NCI-H2107 treated with DMSO at 0.1 percent for 48 hours (cell line): ENCODE data around the gene PPP1R37.

ENCODE experiments used
- DNase-seq: peaks from one replicate; lab custom pipeline; 2025; ENCODE audit not compliant: unreplicated experiment; lab: John Stamatoyannopoulos, UW

The PPP1R37 gene

DNA sequence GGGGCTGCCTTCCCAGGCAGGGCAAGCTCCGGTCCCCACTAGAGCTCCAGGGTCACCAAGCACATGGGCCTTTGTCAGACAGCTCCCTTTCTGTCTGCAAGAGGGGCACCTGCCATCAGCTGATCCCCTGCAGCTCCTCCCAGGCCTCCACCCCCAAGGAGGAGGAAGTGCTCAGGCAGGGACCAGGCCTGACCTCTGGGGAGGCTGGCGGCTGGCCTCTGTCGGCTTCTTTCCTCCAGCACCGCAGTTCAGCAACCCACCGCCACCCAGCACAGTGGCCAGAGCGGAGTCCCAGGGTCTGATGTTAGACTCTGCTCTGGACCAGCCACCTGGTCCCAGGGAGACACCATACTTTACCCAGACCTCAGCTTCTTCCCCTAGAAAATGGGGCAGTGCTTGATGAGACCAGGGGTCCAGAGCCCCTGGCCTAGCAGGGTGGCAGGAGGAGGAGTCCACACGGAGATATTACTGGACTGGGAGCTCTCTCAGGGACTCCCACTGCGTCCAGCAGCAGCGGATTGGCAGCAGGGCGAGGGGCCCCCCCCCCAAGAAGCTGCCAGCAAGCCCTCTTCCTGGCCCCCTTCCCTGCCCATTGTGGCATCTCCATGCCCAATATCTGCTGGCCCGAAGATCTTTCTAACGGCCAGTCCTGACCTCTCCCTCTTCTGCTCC, 43.7 kb downstream of the PPP1R37 start:
- DNase-seq, result no peak

DNA sequence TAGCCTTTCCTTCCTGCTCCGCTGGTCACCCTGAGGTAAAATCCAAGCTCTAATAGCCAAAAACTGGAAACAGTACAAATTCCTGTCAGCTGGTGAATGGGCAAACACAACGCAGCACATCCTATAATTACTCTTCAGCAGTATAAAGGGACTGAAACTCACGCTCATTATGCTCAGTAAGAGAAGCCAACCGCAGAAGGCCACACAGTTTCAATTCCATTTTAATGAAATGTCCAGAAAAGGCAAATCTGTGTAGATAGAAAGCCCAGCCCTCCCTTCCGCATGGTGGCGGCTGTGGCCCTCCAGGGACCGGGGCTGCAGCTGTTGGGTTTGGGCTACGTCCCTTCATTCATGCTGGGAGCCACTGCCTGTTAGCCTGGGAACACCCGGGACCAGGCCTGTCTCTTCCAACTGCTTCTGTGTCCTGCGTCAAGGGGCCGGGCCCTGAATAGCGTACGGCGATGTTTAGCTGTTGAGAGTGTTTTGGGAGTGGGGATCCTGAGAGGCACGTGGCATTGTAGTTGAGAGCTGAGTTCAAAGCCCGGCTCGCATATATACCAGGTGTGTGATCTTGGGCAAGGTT, 44.3 kb downstream of the PPP1R37 start:
- DNase-seq, result no peak

DNA sequence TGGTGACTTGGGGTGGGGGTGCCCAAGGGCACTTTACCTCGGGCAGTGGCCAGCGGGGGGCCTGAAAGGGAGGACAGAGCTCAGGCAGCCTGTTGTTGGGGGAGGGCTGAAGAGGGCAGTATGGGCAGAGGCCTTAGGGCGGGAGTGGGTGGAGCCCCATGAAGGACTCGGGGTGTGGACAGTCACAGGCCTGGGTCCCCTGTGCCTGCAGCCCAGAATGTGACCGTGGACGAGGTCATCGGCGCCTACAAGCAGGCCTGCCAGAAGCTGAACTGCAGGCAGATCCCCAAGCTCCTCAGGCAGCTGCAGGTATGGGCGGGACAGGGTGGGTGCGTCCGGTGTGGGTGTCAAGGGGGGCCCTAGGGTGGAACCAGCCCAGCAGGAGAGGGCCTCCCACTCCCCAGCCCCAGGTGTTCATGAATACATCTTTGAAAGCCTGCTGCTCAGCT, 45.3 kb downstream of the PPP1R37 start:
- DNase-seq, result no peak

DNA sequence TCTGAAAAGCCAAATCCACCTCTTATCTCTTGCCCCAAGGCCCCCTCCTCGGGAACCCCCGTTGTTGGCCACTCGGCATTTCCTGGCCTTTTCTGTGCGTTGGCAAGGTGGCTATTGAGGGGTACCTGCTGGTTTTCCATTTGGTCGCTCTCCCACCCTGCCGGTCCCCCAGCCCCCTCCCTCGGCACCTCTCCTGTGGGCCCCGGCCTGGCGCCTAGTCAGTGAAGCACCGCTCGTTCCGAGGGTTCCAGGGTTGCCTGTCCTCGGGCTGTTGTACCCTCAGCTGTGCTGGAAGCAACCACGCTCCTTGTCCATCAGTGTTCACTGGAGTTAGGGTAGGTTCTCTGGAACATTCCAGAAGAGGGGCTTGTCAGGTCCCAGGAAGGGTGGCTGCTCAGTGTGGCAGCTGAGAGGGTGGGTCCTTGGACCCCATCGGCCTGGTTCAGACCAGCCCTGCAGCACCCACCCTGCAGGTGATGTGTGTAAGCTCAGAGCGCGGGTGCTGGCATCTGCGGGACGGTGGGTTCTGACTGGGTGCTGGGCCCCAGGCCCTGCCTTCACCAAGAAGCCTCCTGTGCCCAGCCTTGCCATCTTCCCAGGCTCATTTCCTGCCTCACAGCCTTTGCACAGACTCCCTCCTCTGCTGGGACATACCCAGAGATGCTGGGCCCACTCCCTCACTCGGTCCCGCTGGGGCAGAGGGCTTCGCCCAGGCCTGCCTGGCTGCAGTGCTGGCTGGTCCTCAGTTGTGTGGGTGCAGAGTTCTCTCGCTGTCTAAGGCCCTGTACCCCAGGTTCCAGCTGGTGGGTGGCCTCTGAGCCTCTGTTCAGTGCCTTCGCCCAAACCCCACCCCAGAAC, 46.5 kb downstream of the PPP1R37 start:
- no peak for DNase-seq

DNA sequence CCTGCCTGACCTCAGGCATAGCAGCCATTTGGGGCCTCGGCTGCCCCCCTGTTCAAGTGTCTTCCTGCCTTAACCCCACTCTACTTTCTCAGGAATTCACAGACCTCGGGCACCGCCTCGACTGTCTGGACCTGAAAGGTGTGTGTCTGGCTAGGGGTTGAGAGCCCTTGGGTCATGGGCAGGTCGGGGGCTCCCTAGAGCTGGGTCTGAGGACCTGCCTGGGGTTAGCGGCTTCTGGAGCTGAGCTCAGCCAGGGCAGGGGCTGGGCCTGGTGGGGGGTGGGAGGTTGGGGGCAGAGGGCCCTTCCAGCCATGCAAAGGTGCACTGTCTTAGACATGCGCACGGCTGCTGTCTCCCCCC, 47.1 kb downstream of the PPP1R37 start:
- DNase-seq, result no peak

DNA sequence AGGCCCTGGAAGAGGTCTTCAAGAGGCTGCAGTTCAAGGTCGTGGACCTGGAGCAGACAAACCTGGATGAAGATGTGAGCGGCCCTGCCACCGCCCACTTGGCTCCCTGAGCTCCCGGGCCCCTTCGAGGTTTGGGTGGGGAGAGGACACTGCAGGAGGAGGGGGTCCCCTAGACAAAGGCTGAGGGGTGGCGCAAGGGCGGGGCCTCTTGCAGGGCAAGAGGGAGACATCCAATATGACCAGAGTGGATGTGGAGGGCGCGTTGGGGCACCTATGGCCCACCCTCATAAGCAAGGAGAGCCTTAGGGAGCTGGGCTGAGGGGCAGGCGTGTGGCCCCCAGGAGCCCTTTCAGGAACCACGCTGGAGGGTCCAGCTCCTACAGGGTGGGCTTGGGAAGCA, 47.6 kb downstream of the PPP1R37 start:
- no peak for DNase-seq

DNA sequence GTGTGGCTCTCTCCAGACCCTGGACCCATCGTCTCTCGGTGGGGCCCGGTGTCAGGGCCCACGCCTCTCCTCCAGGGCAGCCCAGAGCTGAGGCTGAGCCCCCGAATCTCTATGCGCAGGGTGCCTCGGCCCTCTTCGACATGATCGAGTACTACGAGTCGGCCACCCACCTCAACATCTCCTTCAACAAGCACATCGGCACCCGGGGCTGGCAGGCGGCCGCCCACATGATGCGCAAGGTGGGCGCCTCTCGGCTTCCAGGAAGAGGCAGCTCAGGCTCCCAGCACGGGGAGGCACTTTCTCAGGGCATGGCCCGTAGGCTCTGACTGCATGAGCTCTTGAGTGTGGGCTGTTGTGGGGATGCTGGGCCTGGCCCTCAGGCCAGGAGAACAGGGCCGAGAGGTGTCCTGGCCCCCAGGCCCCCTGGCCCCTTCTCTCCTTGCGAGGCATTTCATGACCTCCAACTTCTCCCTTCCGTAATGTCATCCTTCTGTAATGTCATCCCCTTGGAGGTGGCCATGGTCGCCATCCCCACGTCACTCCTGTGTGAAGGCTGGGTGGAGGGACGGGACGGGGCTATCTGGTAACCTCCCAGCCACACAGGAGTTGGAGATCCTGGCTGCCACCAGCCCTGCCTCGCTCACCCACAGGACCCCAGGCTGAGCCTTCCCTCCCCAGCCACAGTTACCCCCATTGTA, 48.4 kb downstream of the PPP1R37 start:
- no peak for DNase-seq

DNA sequence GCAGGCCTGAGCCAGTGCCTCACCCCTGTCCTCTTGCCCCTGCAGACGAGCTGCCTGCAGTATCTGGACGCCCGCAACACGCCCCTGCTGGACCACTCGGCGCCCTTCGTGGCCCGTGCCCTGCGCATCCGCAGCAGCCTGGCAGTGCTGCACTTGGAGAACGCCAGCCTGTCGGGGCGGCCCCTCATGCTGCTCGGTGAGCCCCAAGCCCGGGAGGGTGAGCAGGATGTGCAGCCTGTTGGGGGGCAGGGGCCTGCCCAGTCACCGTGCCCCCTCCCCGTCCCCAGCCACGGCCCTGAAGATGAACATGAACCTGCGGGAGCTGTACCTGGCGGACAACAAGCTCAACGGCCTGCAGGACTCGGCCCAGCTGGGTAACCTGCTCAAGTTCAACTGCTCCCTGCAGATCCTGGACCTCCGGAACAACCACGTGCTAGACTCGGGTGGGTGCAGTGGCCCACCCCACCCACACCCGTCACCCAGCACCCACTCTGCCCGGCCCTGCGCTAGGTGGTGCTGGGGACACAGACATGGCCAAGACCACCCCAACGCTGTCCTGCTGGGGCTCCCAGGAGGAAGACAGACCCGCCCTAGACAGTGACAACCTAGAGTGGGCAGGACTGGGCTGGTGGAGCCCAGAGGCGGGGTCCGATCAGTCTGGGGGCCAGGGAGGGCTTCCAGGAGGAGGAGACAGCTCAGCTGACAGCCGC, 49.2 kb downstream of the PPP1R37 start:
- no peak for DNase-seq

DNA sequence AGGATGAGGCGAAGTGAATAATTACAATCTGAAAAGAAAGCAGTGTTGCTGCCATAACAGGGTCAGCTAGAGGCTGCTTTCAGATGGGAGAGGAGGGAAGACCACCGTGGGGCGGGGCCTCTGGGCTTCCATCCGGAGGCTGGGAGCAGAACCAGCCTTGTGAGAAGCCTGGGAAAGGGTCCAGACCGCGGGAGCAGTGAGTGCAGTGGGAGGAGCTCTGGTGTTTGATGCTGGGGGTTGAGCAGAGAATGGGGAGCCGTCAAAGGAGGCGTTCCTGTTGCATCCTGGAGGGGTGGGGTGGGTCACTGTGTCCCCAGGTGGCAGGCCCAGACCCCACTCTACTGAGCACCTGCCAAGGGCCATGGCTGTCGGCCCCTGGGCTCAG, 49.7 kb downstream of the PPP1R37 start:
- no peak for DNase-seq

DNA sequence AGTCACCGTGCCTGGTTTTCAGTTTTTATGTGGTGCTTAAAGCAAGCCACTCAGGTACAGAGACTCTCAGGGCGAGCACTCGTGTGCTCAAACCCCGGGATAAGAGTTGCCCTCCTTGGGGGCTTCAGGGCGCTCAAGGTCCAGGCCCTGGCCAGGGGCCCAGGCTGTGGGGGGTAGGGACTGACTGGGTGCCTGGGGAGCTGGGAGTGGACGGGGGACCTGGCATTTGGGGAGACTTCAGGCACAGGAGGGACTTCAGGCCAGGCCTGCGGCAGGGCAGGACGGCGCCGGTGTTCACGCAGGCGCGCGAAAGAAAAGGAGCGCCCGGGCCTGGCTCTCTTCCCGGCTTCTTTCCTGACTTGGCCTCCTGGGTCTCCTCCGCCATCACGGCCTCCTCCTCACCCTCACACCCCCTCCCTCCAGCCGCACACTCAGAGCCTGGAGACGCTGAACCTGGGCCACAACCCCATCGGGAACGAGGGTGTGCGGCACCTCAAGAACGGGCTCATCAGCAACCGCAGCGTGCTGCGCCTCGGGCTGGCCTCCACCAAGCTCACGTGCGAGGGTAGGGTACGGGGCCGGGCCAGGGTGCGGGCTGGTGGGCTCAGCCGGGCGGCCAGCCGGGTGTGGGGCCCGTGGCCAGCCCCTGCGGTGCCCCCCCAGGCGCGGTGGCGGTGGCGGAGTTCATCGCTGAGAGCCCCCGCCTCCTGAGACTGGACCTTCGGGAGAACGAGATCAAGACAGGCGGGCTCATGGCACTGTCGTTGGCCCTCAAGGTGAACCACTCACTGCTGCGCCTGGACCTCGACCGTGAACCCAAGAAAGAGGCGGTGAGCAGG, 51.7 kb downstream of the PPP1R37 start:
- no peak for DNase-seq

DNA sequence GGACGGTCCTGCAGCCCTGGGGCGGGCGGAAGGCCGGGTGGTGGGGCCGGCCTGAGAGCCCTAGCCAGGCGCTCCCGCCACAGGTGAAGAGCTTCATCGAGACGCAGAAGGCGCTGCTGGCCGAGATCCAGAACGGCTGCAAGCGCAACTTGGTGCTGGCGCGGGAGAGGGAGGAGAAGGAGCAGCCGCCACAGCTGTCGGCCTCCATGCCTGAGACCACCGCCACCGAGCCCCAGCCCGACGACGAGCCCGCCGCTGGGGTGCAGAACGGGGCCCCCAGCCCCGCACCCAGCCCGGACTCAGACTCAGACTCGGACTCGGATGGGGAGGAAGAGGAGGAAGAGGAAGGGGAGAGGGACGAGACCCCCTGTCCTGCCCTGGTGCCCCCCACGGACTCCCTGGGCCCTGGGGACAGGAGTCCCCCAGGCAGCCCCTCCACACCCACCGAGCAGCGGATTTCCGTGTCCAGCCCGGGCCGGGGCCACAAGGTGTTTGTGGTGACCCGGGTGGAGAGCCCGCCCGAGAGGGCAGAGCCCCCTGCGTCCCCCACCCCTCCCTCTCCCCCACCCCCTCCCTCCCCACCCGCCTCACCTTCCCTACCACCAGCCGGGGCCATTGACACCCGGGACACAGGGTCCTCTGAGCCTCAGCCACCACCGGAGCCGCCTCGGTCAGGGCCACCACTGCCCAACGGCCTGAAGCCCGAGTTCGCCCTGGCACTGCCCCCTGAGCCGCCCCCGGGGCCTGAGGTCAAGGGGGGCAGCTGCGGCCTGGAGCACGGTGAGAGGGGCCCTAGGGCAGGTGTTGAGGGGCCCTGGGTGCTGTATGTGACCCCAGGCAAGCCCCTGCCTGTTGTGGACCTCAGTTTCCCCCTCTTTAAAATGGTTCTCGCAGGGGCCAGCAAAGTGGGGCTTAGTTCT, 52.6 kb downstream of the PPP1R37 start:
- DNase-seq, result no peak

DNA sequence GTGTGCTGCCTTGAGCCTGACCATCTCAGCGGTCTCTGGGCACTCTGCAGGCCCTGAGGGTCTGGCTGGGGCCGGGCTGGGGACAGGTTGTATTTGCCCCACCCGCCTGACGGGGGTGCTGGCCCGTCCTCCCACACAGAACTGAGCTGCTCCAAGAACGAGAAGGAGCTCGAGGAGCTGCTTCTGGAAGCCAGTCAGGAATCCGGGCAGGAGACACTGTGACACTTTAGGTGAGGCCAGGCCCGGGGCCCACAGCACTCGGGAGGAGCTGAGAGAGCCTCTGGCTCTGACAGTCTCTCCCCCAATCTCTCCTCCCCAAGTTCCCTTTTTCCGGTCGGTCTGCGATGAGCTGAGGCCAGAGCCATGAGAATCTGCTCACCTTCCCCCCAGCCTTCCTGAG, 53.3 kb downstream of the PPP1R37 start:
- no peak for DNase-seq

DNA sequence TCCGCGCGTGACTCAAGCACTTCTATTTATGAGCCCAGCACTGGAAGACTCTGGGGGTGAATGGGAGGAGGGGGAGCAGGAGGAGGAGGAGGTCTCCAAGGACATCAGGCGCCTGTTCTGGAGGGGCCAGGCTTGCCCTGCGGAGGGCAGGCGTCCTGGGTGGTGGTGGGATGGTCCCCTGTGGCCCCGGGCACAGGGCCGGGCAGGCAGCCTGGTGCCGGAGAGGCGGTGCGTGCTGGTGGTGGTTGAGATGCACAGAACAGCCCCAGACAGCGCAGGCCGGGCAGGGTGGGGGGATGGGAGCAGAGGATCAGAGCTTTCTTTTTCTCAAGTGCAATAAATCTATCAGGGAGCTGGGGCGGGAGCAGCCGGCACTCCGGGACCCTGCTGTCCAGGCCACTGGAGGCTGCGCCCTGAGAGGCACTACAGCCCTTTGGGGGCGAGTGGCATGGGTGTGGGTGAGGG, 53.8 kb downstream of the PPP1R37 start:
- no peak for DNase-seq

DNA sequence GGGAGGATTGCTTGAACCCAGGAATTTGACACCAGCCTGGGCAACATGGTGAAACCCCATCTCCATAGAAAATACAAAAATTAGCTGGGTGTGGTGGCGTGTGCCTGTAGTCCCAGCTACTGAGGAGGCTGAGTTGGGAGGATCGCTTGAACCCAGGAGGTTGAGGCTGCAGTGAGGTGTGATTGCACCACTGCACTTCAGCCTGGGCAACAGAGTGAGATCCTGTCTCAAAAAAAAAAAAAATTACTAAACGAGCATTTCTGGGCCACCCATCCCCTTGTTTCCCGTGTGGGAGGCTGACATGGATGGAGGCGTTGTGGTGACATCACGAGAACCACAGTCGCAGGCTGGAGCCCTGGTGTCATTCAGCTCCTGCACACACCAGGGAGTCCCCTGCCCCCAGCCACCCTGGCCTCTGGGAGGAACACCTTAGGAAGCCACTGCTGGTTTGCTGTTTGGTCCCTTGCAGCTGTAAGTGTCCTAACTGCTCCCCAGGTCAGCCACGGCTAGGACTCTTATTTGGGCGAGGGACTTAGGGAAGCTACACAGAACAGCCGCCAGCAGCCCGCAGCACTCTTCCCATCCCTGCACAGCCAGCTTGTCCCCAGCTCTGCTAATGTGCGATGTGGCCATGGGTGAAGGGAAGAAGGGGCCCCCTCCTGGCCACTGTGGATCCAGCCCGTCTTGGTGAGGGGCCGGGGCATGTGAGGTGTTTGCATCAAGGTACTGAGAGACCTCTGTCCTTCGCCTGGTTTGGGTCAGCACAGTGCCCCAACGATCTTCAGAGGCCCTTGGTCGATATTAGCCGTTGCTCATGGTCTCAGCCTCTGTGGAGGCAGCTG, 55.1 kb downstream of the PPP1R37 start:
- DNase-seq, result no peak

DNA sequence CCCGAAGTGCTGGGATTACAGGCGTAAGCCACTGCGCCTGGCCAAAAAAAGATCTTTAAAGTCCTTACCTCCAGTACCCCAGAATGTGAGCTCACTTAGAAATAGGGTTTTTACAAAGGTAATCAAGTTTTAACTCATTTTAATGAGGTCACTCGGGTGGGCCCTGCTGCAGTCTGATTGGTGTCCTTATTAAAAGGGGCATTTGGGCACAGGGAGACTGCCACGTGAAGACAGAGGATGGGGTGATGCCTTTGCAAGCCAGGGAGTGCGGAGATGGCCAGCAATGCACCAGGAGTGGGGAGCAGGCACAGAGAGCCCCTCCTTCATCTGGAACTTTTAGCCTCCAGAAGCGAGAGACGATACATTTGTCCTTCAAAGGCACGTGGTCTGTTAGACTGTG, 56.1 kb downstream of the PPP1R37 start:
- no peak for DNase-seq

DNA sequence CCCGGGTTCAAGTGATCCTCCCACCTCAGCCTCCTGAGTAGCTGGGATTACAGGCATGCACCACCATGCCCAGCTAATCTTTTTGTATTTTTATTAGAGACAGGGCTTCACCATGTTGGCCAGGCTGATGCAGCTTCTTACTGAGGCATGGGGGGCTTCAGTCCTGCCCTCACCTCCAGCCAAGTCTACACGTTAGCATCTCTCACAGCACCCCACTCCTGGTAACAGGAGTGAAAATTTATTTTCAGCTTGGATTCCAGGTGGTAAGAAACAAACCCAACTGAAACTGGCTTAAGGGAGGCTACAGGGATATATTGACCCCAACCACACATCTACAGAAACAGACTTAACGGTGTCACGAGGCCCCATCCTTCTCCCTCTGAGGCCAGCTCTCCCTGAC, 57.2 kb downstream of the PPP1R37 start:
- DNase-seq, result no peak

DNA sequence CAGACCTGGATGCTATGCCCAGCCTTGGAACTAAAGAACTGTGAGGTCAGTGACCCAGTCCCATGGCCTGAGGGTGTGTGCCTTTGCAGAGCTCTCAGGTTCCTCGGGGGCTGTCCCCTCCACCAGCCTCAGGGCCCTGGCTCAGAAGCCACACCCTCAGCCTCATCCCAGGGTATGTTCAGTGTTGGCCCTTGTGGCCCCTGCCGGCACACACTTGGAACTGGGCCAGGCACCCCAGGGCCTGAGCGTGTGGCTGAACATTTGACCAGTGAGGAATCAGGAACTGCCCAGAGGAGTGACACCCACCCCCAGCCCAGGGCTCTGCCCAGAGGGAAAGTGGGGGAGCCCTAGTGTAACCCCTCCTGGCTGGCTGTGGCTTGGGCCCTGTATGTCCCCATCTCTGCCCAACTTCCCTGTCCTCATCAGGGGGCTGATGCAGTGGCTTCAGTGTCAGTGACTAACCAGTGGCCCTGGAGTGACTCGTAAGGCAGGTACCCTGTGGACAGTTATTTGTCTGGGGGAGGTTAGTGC, 57.8 kb downstream of the PPP1R37 start:
- no peak for DNase-seq

DNA sequence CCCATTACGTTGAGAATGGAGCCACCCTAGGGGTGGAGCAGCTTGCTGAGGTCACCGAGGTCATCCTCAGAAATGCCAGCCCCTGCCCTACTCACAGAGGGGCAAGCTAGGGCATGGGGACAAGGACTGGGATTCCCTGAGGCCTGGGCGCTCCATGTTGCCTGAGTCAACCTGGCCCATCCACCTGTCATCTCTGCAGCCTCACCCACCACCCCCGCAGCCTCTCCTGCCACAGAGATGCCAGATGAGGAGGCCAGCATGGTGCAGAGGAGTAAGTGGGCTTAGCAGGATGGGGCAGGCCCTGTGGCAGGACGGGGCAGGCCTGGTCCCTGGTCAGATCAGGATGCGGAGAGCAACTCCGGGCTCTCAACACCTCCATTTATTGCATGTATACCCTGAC, 58.3 kb downstream of the PPP1R37 start:
- no peak for DNase-seq
